ENCODE measurements around the gene FBXW5. TPM values are rescaled to one million over a fixed set of nuclear protein-coding genes. Genes with fewer than 3 reads are reported as not detected.
A peak's percentile ranks its signal among the peaks of the same experiment; 100 is the strongest.

FBXW5 gene
- total and polyA plus RNA-seq, 2 donors (not counting 3 experiments of a cell fraction or from before 2014, with no cell fraction given): 97.3 to 151 TPM

GRCh38 chr9:136975644-136976043 is 31.1 kb upstream of the FBXW5 start:
- Histone ChIP-seq H3K36me3 (ENCODE audit: control insufficient read depth in 2 of 2, extremely low read depth in 1 of 2, insufficient read depth in 2 of 2, low read length in 2 of 2) (no peaks in the 10 kb centered on the region), H3K9ac (replicated peaks; ENCODE audit: extremely low read depth, insufficient read depth, low read length) (no peak overlapping the region), H4K20me1 (replicated peaks; ENCODE audit: control insufficient read depth, extremely low read depth, insufficient read depth, low read length) (no peaks in the 10 kb centered on the region), H3K4me3 (replicated peaks in 1 of 3; ENCODE audit: insufficient read depth in 1 of 3, low read depth in 1 of 3, low read length in 3 of 3) (no peak overlapping the region), H3K9me3 (replicated peaks; ENCODE audit: control insufficient read depth, insufficient read depth, low read length) (no peaks in the 10 kb centered on the region), H2AFZ (ENCODE audit: low read depth, low read length) (no peak overlapping the region), H3K79me2 (ENCODE audit: control insufficient read depth, insufficient read depth, low read length) (no peaks in the 10 kb centered on the region), H3K27me3 (ENCODE audit: control insufficient read depth in 2 of 2, insufficient read depth in 2 of 2, low read length in 2 of 2) (no peaks in the 10 kb centered on the region), H3K4me1 (ENCODE audit: control insufficient read depth, extremely low read depth, insufficient read depth, low read length) (no peaks in the 10 kb centered on the region), H3K27ac (ENCODE audit: insufficient read depth, low read depth, low read length) (no peak overlapping the region), H3K4me2 (ENCODE audit: insufficient read depth, low read length) (no peak overlapping the region), H3K9me1 (replicated peaks; ENCODE audit: control insufficient read depth, extremely low read depth, insufficient read depth, low read length) (no peaks in the 10 kb centered on the region)
- dilution Hi-C loops (cut with MboI; ENCODE audit: extremely low pct_ligation_motif_present, low sequenced_read_pairs): no loop called here
- FAIRE-seq (no peak), DNase-seq (ENCODE audit: low read depth, low spot score) (no peak)
- intact Hi-C loops (cut with micrococcal nuclease): no loop called here
- ChIA-PET POLR2A (no interaction called here), CTCF (interaction anchor here (1.2 to 1.8 kb wide), 5 partner anchors 11 to 60 kb away, joined by 5 to 9 read pairs (median 6); partner anchors contain the start of gene PAXX)
- TF ChIP-seq CTCF (IDR thresholded peaks at IDR 0.05; ENCODE audit: extremely low read depth in 1 of 2, insufficient read depth in 1 of 2, low read depth in 1 of 2, low read length in 2 of 2) (peak; percentile 24 to 35), MAX (IDR thresholded peaks at IDR 0.05; ENCODE audit: insufficient read depth, insufficient read length) (no peak)
- BruUV-seq (replicated peaks): no TSS peak

GRCh38 chr9:136974817-136975535 is 30.4 kb upstream of the FBXW5 start:
- no peak for TF ChIP-seq JUN (IDR thresholded peaks at IDR 0.05; ENCODE audit: borderline replicate concordance, insufficient read depth, insufficient read length, low read depth)
- no peak for TF ChIP-seq POLR2AphosphoS5 (IDR thresholded peaks at IDR 0.05; ENCODE audit: insufficient read depth, low read depth, low read length)
- TF ChIP-seq MYC (IDR thresholded peaks at IDR 0.05; ENCODE audit: low read depth, low read length): no peak
- no peak for DNase-seq (ENCODE audit: low read depth, low spot score)
- Histone ChIP-seq H4K20me1 (replicated peaks; ENCODE audit: control insufficient read depth, extremely low read depth, insufficient read depth, low read length) (no peaks in the 10 kb centered on the region), H3K9ac (replicated peaks; ENCODE audit: extremely low read depth, insufficient read depth, low read length) (no peak overlapping the region), H3K9me3 (replicated peaks; ENCODE audit: control insufficient read depth, insufficient read depth, low read length) (no peaks in the 10 kb centered on the region), H3K4me3 (replicated peaks in 1 of 3; ENCODE audit: insufficient read depth in 1 of 3, low read depth in 1 of 3, low read length in 3 of 3) (no peak overlapping the region), H3K4me2 (ENCODE audit: insufficient read depth, low read length) (no peak overlapping the region), H3K4me1 (ENCODE audit: control insufficient read depth, extremely low read depth, insufficient read depth, low read length) (no peaks in the 10 kb centered on the region), H3K27me3 (ENCODE audit: control insufficient read depth in 2 of 2, insufficient read depth in 2 of 2, low read length in 2 of 2) (no peaks in the 10 kb centered on the region), H3K79me2 (ENCODE audit: control insufficient read depth, insufficient read depth, low read length) (no peaks in the 10 kb centered on the region), H3K9me1 (replicated peaks; ENCODE audit: control insufficient read depth, extremely low read depth, insufficient read depth, low read length) (no peaks in the 10 kb centered on the region), H3K27ac (ENCODE audit: insufficient read depth, low read depth, low read length) (no peak overlapping the region), H2AFZ (ENCODE audit: low read depth, low read length) (no peak overlapping the region), H3K36me3 (ENCODE audit: control insufficient read depth in 2 of 2, extremely low read depth in 1 of 2, insufficient read depth in 2 of 2, low read length in 2 of 2) (no peaks in the 10 kb centered on the region)
- no peak for FAIRE-seq
- dilution Hi-C loops (cut with MboI; ENCODE audit: extremely low pct_ligation_motif_present, low sequenced_read_pairs): no loop called here
- ChIA-PET CTCF (interaction anchor here (0.6 to 1.8 kb wide), 8 partner anchors 10 to 92 kb away, joined by 3 to 9 read pairs (median 6); partner anchors contain the start of gene PAXX), POLR2A (no interaction called here)
- intact Hi-C loops (cut with micrococcal nuclease): no loop called here
- no TSS peak for BruUV-seq (replicated peaks)

Data from endothelial cell of umbilical vein (primary cell).